Measurements from ENCODE around the gene CLIC5. TPM values are rescaled to one million over a fixed set of nuclear protein-coding genes. Genes with fewer than 3 reads are reported as not detected.

The CLIC5 gene
- total RNA-seq, 1 donor from 2014 or later: 0.32 TPM

DNA sequence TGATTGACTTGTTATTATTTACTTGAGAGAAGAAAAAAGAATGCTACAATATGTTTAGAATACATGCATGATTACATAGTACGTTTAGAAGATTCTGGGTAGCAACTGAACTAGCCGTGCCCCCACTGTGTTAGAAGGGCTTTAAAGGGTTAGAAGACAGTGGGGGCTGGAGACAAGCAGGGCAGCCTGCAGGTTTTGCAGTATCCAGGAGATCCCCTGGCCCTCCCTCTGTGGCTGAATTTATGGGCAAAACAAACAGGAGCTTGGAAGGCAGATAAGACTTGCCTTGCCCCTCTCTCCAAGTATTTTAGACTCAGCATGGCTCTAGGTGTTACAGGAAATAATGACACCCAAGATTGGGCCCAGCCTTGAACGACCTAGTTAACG lies 179.2 kb downstream of the CLIC5 start:
- H3K36me3 ChIP-seq (ENCODE audit: insufficient read depth, low read length): no peaks in the 10 kb centered on the region
- DNase-seq (ENCODE audit: low read depth) (no peak), FAIRE-seq (no peak)
- no peaks in the 10 kb centered on the region for H4K20me1 ChIP-seq (ENCODE audit: insufficient read depth, low read length)
- H3K27ac ChIP-seq (ENCODE audit: low read depth, low read length): no peak overlapping the region
- H3K9me3 ChIP-seq (ENCODE audit: insufficient read depth, low read depth, low read length): no peaks in the 10 kb centered on the region
- Mint-ChIP-seq H3K9me3 (ENCODE audit: unreplicated experiment) (peaks cover 2% of the 10 kb centered on the region), H3K27me3 (ENCODE audit: low read depth, unreplicated experiment) (peaks cover 18% of the 10 kb centered on the region), H3K4me1 (ENCODE audit: low read depth, unreplicated experiment) (peaks cover 11% of the 10 kb centered on the region), H3K27ac (ENCODE audit: unreplicated experiment) (no peak overlapping the region), H3K4me3 (ENCODE audit: unreplicated experiment) (no peak overlapping the region), H3K36me3 (ENCODE audit: low read depth, unreplicated experiment) (no peaks in the 10 kb centered on the region)
- H3K4me2 ChIP-seq (ENCODE audit: low read length): no peak overlapping the region
- H3K9ac ChIP-seq (ENCODE audit: low read length): no peak overlapping the region
- no peak overlapping the region for H3K4me3 ChIP-seq (ENCODE audit: insufficient read depth, low read depth, low read length)
- H3K79me2 ChIP-seq (ENCODE audit: insufficient read depth, low read length): no peaks in the 10 kb centered on the region
- H3K4me1 ChIP-seq (ENCODE audit: insufficient read depth, low read length): no peaks in the 10 kb centered on the region
- H3K27me3 ChIP-seq (ENCODE audit: insufficient read depth, low read length): no peaks in the 10 kb centered on the region
- H2AFZ ChIP-seq (ENCODE audit: low read depth, low read length): no peak overlapping the region
- TF ChIP-seq EZH2 (IDR thresholded peaks at IDR 0.05; ENCODE audit: insufficient read depth, low read length): no peak
- TF ChIP-seq, protein P1, sequence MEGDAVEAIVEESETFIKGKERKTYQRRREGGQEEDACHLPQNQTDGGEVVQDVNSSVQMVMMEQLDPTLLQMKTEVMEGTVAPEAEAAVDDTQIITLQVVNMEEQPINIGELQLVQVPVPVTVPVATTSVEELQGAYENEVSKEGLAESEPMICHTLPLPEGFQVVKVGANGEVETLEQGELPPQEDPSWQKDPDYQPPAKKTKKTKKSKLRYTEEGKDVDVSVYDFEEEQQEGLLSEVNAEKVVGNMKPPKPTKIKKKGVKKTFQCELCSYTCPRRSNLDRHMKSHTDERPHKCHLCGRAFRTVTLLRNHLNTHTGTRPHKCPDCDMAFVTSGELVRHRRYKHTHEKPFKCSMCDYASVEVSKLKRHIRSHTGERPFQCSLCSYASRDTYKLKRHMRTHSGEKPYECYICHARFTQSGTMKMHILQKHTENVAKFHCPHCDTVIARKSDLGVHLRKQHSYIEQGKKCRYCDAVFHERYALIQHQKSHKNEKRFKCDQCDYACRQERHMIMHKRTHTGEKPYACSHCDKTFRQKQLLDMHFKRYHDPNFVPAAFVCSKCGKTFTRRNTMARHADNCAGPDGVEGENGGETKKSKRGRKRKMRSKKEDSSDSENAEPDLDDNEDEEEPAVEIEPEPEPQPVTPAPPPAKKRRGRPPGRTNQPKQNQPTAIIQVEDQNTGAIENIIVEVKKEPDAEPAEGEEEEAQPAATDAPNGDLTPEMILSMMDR (IDR thresholded peaks at IDR 0.05; ENCODE audit: insufficient read depth, low read depth, low read length): no peak

- Histone ChIP-seq H3K4me1 (ENCODE audit: insufficient read depth, low read length) (no peaks in the 10 kb centered on the region), H4K20me1 (ENCODE audit: insufficient read depth, low read length) (no peaks in the 10 kb centered on the region), H3K27ac (ENCODE audit: low read depth, low read length) (no peak overlapping the region), H3K36me3 (ENCODE audit: insufficient read depth, low read length) (no peaks in the 10 kb centered on the region), H3K4me2 (ENCODE audit: low read length) (no peak overlapping the region), H3K9me3 (ENCODE audit: insufficient read depth, low read depth, low read length) (no peaks in the 10 kb centered on the region), H3K79me2 (ENCODE audit: insufficient read depth, low read length) (no peaks in the 10 kb centered on the region), H3K4me3 (ENCODE audit: insufficient read depth, low read depth, low read length) (no peak overlapping the region), H3K9ac (ENCODE audit: low read length) (no peak overlapping the region), H3K27me3 (ENCODE audit: insufficient read depth, low read length) (no peaks in the 10 kb centered on the region), H2AFZ (ENCODE audit: low read depth, low read length) (no peak overlapping the region)
- H3K4me1 Mint-ChIP-seq (ENCODE audit: low read depth, unreplicated experiment): peaks cover 11% of the 10 kb centered on the region
- H3K4me3 Mint-ChIP-seq (ENCODE audit: unreplicated experiment): no peak overlapping the region
- peak overlapping the region; percentile 54 for H3K27ac Mint-ChIP-seq (ENCODE audit: unreplicated experiment)
- DNase-seq (ENCODE audit: low read depth) (peak; percentile 14), FAIRE-seq (no peak)
- peaks cover 16% of the 10 kb centered on the region for H3K27me3 Mint-ChIP-seq (ENCODE audit: low read depth, unreplicated experiment)
- H3K9me3 Mint-ChIP-seq (ENCODE audit: unreplicated experiment): peaks cover 2% of the 10 kb centered on the region
- TF ChIP-seq, protein P1 (IDR thresholded peaks at IDR 0.05; ENCODE audit: insufficient read depth, low read depth, low read length): no peak
- TF ChIP-seq EZH2 (IDR thresholded peaks at IDR 0.05; ENCODE audit: insufficient read depth, low read length): no peak
- H3K36me3 Mint-ChIP-seq (ENCODE audit: low read depth, unreplicated experiment): no peaks in the 10 kb centered on the region
These were observed 179.8 kb downstream of the CLIC5 start for GRCh38 chr6:45835721-45836437.

GRCh38 chr6:45832063-45832462 lies 183.6 kb downstream of the CLIC5 start:
- Histone ChIP-seq H2AFZ (ENCODE audit: low read depth, low read length) (no peak overlapping the region), H3K9ac (ENCODE audit: low read length) (no peak overlapping the region), H3K27me3 (ENCODE audit: insufficient read depth, low read length) (no peaks in the 10 kb centered on the region), H3K4me1 (ENCODE audit: insufficient read depth, low read length) (peaks cover 4% of the 10 kb centered on the region), H3K36me3 (ENCODE audit: insufficient read depth, low read length) (no peaks in the 10 kb centered on the region), H3K9me3 (ENCODE audit: insufficient read depth, low read depth, low read length) (no peaks in the 10 kb centered on the region), H3K27ac (ENCODE audit: low read depth, low read length) (no peak overlapping the region), H3K4me3 (ENCODE audit: insufficient read depth, low read depth, low read length) (no peak overlapping the region), H4K20me1 (ENCODE audit: insufficient read depth, low read length) (no peaks in the 10 kb centered on the region), H3K4me2 (ENCODE audit: low read length) (no peak overlapping the region), H3K79me2 (ENCODE audit: insufficient read depth, low read length) (no peaks in the 10 kb centered on the region)
- H3K36me3 Mint-ChIP-seq (ENCODE audit: low read depth, unreplicated experiment): peaks cover 2% of the 10 kb centered on the region
- H3K4me1 Mint-ChIP-seq (ENCODE audit: low read depth, unreplicated experiment): peaks cover 11% of the 10 kb centered on the region
- H3K27ac Mint-ChIP-seq (ENCODE audit: unreplicated experiment): no peak overlapping the region
- H3K4me3 Mint-ChIP-seq (ENCODE audit: unreplicated experiment): no peak overlapping the region
- DNase-seq (ENCODE audit: low read depth) (no peak), FAIRE-seq (no peak)
- peaks cover 3% of the 10 kb centered on the region for H3K27me3 Mint-ChIP-seq (ENCODE audit: low read depth, unreplicated experiment)
- no peak for TF ChIP-seq EZH2 (IDR thresholded peaks at IDR 0.05; ENCODE audit: insufficient read depth, low read length)
- TF ChIP-seq, protein P1 (IDR thresholded peaks at IDR 0.05; ENCODE audit: insufficient read depth, low read depth, low read length): no peak
- H3K9me3 Mint-ChIP-seq (ENCODE audit: unreplicated experiment): peaks cover 3% of the 10 kb centered on the region

All from astrocyte (in vitro differentiated cells and primary cell).